IPS-11a (cell line): ENCODE results near the gene XPO5.
"Not testable (repeated sequence)": the region's sequence is repeated elsewhere in the genome, so short reads cannot be mapped to it uniquely, and the experiment has no call there.

Experiments
- H3K4me3 ChIP-seq: one replicate; pipeline ENCODE4 v1.5.1; 2013; ENCODE audit warnings: low read depth, low read length, control low read depth

The XPO5 gene

GRCh38 chr6:43498291-43498690, 77.5 kb downstream of the XPO5 start:
- H3K4me3 ChIP-seq, result not testable (repeated sequence)

- no peak overlapping the region for H3K4me3 ChIP-seq
Measured at GRCh38 chr6:43497689-43498088, 78.1 kb downstream of the XPO5 start.

GRCh38 chr6:43497129-43497396, 78.8 kb downstream of the XPO5 start:
- no peak overlapping the region for H3K4me3 ChIP-seq

- H3K4me3 ChIP-seq, result no peak overlapping the region
Measured at GRCh38 chr6:43496370-43497128, 79.3 kb downstream of the XPO5 start.

GRCh38 chr6:43495409-43495941, 80.4 kb downstream of the XPO5 start:
- H3K4me3 ChIP-seq, result no peak overlapping the region

- no peak overlapping the region for H3K4me3 ChIP-seq
Measured at GRCh38 chr6:43494766-43495165, 81.1 kb downstream of the XPO5 start.

GRCh38 chr6:43494321-43494720, 81.5 kb downstream of the XPO5 start:
- no peak overlapping the region for H3K4me3 ChIP-seq

GRCh38 chr6:43493833-43494232, 82.0 kb downstream of the XPO5 start:
- H3K4me3 ChIP-seq, result no peak overlapping the region

GRCh38 chr6:43493230-43493629, 82.6 kb downstream of the XPO5 start:
- no peak overlapping the region for H3K4me3 ChIP-seq

- no peak overlapping the region for H3K4me3 ChIP-seq
Measured at GRCh38 chr6:43492673-43493072, 83.2 kb downstream of the XPO5 start.

- H3K4me3 ChIP-seq, result no peak overlapping the region
Measured at GRCh38 chr6:43491750-43492661, 83.8 kb downstream of the XPO5 start.

- H3K4me3 ChIP-seq, result no peak overlapping the region
Measured at GRCh38 chr6:43490523-43490939, 85.3 kb downstream of the XPO5 start.

GRCh38 chr6:43489277-43490072, 86.4 kb downstream of the XPO5 start:
- H3K4me3 ChIP-seq, result no peak overlapping the region

- no peak overlapping the region for H3K4me3 ChIP-seq
Measured at GRCh38 chr6:43488667-43489276, 87.1 kb downstream of the XPO5 start.

- H3K4me3 ChIP-seq, result no peak overlapping the region
Measured at GRCh38 chr6:43481591-43482236, 94.1 kb downstream of the XPO5 start.

GRCh38 chr6:43481075-43481474, 94.8 kb downstream of the XPO5 start:
- no peak overlapping the region for H3K4me3 ChIP-seq

GRCh38 chr6:43478008-43478372, 97.8 kb downstream of the XPO5 start:
- H3K4me3 ChIP-seq, result peak overlapping the region; percentile 61

GRCh38 chr6:43477235-43478007, 98.4 kb downstream of the XPO5 start, which contains the start of gene TJAP1:
TJAP1 (plus strand) TSS chr6:43477570; CDS start chr6:43499002, 21,432 bp downstream.
- H3K4me3 ChIP-seq, result peak within 1 kb of the TSS; percentile 61

- H3K4me3 ChIP-seq, result peak overlapping the region; percentile 20
Measured at GRCh38 chr6:43476746-43477145, 99.1 kb downstream of the XPO5 start.
